GM10266 (cell line): Measurements from ENCODE around the gene DDX27.

Source experiments
- DNase-seq: peaks from one replicate; pipeline ENCODE4 v3.0.0; 2012; ENCODE audit errors: extremely low spot score
- TF ChIP-seq, protein P1 (sequence below): IDR thresholded peaks from 2 replicates; pipeline ENCODE4 v1.5.1; 2012; ENCODE audit warnings: mild to moderate bottlenecking, low read depth; ENCODE audit not compliant: control insufficient read depth, insufficient read depth; ENCODE audit errors: missing control alignments

The DDX27 gene

DNA sequence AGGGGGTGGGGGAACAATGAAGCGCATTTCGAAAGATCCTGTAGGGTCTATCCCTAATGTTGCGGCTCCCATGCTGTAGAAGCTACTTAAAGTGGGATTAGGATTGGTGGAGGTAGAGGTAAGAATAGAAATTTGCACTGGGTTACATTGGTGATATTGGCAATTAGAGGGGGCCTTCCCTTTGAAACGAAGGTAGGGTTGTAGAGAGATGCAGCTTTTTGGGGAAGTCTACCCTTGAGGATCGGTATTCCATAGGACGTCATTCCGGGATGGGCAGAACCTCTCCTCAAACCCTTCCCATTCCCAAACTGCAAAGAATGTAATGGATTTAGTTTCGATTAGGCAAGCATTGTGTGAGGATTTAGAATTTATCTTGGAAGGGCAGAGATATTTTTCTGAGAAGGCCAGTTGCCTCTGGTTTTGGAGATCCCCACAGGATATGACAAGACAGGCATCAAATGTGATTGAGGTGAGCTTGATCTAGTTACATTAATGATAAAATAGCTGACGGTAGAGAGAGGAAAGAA lies 64.0 kb downstream of the DDX27 start:
- TF ChIP-seq, protein P1, sequence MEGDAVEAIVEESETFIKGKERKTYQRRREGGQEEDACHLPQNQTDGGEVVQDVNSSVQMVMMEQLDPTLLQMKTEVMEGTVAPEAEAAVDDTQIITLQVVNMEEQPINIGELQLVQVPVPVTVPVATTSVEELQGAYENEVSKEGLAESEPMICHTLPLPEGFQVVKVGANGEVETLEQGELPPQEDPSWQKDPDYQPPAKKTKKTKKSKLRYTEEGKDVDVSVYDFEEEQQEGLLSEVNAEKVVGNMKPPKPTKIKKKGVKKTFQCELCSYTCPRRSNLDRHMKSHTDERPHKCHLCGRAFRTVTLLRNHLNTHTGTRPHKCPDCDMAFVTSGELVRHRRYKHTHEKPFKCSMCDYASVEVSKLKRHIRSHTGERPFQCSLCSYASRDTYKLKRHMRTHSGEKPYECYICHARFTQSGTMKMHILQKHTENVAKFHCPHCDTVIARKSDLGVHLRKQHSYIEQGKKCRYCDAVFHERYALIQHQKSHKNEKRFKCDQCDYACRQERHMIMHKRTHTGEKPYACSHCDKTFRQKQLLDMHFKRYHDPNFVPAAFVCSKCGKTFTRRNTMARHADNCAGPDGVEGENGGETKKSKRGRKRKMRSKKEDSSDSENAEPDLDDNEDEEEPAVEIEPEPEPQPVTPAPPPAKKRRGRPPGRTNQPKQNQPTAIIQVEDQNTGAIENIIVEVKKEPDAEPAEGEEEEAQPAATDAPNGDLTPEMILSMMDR: no peak
- DNase-seq: no peak

DNA sequence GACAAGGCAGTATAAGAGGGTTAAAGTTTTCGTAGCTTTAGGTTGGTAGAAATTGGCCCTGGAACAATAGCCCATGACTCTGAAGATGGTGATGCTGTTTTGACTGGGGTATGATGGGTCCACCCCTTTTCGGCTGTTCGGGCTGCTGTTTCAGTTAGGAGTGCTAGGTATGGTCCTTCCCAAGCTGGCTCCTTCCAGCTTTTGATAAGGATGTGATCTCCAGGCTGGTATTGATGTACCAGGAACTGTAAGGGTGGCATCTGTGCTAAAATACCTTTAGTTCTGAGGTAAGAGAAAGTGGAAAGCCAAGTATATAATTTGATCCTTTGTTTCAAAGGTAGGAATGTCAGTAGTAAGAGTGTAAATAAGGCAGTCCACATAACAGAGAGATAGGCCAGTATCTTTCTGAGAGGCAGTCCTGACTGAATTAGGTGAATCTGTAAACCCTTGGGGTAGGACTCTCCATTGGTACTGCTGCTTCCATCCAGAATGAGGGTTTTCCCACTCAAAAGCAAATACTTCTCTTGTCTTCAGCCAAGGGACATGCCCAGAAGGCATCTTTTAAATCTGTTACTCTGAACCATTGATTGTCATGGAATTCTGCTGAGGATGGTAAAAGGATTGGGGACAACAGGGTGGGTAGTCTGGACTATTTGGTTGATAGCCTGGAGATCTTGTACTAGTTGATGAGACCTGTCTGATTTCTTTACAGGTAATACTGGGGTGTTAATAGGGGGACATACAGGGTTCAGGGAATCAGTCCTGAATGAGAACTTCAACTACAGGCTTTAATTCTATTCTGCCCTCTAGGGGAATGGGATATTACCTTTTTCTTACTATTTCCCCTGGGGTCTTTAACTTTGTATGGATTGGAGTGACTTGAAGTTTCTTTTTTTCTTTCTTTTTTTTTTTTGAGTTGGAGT lies 64.7 kb downstream of the DDX27 start:
- TF ChIP-seq, protein P1: no peak
- no peak for DNase-seq

DNA sequence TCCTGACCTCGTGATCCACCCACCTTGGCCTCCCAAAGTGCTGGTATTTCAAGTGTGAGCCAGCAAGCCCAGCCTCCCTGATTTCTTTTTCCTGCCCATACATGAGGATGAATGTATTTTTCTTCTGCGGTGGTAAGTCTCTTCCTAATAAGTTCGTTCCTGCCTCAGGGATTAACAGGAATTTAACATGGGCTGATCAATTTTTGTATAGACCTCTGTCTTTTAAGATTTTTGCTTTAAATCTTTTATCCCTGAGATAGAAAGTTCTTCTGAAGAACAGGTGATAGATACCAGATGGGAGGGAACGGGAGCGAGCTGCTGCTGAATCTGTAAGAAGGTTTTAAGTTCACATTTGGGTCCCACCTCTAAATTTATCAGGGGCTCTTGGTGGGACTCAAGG lies 65.6 kb downstream of the DDX27 start:
- DNase-seq: no peak
- TF ChIP-seq, protein P1: no peak

GRCh38 chr20:49285233-49285668 lies 66.0 kb downstream of the DDX27 start:
- no peak for DNase-seq

DNA sequence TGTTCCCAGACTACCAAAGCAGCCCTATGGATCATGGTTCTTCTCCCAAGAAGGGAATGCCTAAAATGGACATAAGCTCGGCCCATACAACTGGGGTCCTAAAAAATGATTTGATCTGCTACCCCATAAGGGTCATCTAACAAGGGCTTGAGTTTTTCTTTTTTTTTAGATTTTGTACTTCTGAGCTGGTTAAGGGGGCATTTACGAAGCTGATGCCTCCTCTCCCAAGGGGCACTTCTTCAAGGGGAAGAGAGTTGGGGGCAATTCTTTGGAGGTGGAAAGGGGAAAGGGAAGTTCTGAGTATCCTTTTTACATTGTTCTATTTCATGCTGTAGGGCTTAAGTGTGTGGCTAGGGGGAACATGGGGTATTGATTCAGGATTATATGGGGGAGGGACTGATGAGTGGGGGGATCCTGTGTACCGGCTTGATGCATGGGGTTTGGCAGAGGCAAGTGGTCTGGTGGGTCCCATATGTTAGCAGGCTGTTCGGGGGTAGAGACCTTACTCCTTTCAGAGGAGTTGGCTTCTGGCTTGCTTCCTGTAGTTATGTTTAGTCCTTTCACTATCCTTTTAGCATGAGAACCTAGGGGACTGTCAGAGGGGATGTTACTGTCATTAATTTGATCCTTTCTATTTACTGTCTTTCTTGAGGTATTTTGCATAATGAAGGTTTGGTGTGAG lies 66.7 kb downstream of the DDX27 start:
- no peak for DNase-seq
- TF ChIP-seq, protein P1: no peak

More at GRCh38 chr20:49285233-49285668, 66.0 kb downstream of the DDX27 start:
- TF ChIP-seq, protein P1: no peak

GRCh38 chr20:49286689-49287551 lies 67.7 kb downstream of the DDX27 start:
- DNase-seq: no peak
- TF ChIP-seq, protein P1: no peak
